GM13977 (cell line): ENCODE measurements around the gene UCHL1.
"Not testable (repeated sequence)": the region's sequence is repeated elsewhere in the genome, so short reads cannot be mapped to it uniquely, and the experiment has no call there.

Experiments
- DNase-seq: peaks from one replicate; pipeline ENCODE4 v3.0.0; 2012; ENCODE audit warnings: low spot score
- in situ Hi-C: fragments of 300-500 bp; cut with MboI; formaldehyde crosslinking; loops from one replicate; pipeline ENCODE4 v1.12.0; 2022; ENCODE audit warnings: low sequenced_read_pairs, low pct_unique_long_range_greater_than_20kb, mixed read lengths, inconsistent platforms; ENCODE audit not compliant: unreplicated experiment
- TF ChIP-seq, protein P1 (sequence below): IDR thresholded peaks from 2 replicates; pipeline ENCODE4 v1.5.1; 2012; ENCODE audit warnings: mild to moderate bottlenecking, control low read depth; ENCODE audit not compliant: insufficient read depth; ENCODE audit errors: extremely low read depth, missing control alignments

The UCHL1 gene

DNA sequence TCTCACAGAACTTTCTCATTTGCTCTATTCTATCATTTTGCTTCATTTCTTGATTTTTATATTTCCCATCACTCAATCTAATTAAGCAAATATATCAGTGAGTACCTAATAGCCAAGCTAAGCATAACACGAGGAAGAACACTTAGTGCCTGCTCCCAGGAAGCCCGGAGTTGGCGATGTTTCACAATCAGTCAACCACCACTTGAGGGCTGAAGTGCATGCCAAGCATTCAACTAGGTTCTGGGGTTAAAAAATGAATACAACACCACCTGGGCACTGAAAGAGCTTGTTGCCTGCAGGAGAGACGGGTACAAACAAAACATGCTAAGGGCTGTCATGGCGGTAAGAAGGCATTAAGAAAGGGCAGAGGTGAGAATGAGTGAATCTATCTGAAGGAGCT lies 47.5 kb downstream of the UCHL1 start:
- DNase-seq = no peak
- TF ChIP-seq, protein P1, sequence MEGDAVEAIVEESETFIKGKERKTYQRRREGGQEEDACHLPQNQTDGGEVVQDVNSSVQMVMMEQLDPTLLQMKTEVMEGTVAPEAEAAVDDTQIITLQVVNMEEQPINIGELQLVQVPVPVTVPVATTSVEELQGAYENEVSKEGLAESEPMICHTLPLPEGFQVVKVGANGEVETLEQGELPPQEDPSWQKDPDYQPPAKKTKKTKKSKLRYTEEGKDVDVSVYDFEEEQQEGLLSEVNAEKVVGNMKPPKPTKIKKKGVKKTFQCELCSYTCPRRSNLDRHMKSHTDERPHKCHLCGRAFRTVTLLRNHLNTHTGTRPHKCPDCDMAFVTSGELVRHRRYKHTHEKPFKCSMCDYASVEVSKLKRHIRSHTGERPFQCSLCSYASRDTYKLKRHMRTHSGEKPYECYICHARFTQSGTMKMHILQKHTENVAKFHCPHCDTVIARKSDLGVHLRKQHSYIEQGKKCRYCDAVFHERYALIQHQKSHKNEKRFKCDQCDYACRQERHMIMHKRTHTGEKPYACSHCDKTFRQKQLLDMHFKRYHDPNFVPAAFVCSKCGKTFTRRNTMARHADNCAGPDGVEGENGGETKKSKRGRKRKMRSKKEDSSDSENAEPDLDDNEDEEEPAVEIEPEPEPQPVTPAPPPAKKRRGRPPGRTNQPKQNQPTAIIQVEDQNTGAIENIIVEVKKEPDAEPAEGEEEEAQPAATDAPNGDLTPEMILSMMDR = no peak
- in situ Hi-C loops = no loop called here

DNA sequence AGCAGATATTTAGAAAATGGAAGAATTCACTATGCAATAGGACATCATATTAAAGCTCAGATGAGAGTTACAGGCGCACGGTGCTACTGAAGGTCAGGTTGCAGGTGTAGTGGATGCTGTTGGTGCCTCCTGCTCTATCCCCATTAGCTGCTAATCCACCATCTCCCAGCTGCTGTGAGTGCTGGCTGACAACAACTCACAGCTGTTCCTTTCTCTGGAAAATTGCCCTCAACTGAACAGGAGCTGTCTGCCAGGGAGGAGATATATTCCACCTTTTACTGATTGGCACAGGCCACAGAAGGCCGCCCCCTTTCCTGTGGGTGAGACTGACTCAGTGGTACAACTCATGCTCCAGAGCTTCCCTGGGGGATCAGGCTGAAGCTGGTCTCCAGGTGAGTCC lies 48.7 kb downstream of the UCHL1 start:
- in situ Hi-C loops = no loop called here
- DNase-seq = no peak
- TF ChIP-seq, protein P1 = no peak

DNA sequence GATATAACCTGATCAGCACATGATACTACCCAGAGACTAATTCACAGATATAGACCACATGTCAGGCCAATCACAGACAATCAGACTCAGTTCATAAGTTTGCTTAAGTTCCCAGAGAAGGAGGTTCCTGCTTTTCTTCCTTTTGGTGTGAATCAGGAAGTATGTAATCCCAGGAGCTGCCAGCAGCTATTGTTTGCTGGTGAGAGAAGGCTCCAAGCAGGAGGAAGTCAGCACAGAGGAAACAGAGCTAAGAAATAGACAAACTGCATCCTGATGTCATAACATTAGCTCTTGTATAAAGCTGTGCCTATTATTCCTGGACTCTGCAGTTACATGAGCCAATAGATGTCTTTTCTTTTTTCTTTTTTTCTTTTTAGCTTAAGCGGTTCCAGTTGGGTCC lies 50.9 kb downstream of the UCHL1 start:
- in situ Hi-C loops = no loop called here
- TF ChIP-seq, protein P1 = no peak
- no peak for DNase-seq

DNA sequence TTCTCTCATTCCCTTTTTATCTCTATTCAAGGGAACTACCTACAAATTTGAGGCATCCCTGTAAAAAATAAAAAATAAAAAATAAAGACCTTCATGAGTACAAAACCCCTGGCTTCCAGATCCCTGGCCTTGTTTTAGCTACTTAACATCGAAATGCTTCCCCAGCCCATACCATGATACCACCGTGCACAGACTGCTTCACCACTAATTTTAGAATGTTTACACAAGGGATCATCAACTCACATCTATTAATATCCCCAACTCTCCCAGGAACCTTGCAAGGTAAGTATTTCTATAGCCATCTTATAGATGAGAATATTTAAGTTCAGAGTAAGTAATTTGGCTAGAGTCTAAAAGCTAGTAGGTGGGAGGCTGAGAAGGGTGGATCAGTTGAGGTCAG lies 51.7 kb downstream of the UCHL1 start:
- TF ChIP-seq, protein P1 = no peak
- DNase-seq = no peak
- in situ Hi-C loops = no loop called here

DNA sequence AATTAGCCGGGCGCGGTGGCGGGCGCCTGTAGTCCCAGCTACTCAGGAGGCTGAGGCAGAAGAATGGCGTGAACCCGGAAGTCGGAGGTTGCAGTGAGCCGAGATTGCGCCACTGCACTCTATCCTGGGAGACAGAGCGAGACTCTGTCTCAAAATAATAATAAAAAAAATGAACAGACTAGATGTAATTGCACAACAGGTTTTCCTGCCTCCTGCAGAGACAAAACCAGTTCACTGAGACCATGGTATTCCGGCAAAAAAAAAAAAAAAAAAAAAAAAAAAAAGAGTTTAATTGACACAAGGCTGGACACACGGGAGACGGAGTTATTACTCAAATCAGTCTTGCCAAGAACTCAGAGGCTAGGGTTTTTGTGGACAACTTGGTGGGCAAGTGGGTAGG lies 58.7 kb downstream of the UCHL1 start:
- in situ Hi-C loops, DNase-seq: not testable (repeated sequence)

DNA sequence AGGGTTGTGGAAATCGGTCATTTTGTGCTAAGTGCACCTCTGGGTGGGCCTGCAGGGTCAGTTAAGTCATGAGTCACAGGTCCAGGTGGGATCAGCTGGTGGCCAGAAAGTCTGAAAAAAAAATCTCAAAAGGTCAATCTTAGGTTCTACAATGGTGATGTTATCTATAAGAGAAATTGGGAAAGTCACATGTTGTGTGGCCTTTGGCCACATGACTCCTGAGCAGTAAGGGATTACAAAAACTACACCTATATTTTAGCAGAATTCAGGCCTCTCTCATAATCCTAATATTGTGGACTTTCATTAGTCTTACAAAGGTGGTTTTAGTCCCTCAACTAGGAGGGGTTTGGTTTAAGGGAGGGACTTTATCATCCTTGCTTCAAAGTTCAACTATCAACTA lies 59.1 kb downstream of the UCHL1 start:
- TF ChIP-seq, protein P1 = no peak
- no peak for DNase-seq
- in situ Hi-C loops = no loop called here
